ENCODE data around the gene PDZRN4.

PDZRN4 gene

DNA sequence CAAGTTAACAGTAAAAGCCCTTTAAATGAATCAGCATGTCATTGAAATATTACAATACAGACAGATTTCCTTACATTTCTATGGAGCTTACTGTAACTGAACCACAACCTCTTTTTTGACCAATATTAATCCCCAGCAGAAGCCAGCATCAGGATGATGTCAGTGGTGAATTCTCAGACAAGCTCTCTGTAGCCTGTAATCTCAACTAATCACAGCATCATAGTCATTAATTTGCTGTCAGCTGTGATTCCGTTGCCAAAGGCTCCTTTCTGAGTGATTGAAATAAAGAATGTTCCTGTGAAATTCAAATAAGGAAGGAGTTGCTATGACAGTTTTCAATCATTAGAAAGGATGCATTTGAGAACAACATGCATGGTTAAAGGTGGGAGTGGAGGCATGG, 323.1 kb downstream of the PDZRN4 start:
- TF ChIP-seq CTCF (conservative IDR thresholded peaks at IDR 0.05; ENCODE audit: low read depth, low read length) = no peak

GRCh38 chr12:41512497-41512896, 324.4 kb downstream of the PDZRN4 start:
- no peak overlapping the region for H3K4me3 ChIP-seq (ENCODE audit: low read depth, low read length)
- no peak for TF ChIP-seq CTCF (conservative IDR thresholded peaks at IDR 0.05; ENCODE audit: low read depth, low read length)
- DNase-seq (ENCODE audit: low read depth) = no peak

More for the DNA sequence above, 323.1 kb downstream of the PDZRN4 start:
- no peak overlapping the region for H3K4me3 ChIP-seq (ENCODE audit: low read depth, low read length)
- DNase-seq (ENCODE audit: low read depth) = no peak

DNA sequence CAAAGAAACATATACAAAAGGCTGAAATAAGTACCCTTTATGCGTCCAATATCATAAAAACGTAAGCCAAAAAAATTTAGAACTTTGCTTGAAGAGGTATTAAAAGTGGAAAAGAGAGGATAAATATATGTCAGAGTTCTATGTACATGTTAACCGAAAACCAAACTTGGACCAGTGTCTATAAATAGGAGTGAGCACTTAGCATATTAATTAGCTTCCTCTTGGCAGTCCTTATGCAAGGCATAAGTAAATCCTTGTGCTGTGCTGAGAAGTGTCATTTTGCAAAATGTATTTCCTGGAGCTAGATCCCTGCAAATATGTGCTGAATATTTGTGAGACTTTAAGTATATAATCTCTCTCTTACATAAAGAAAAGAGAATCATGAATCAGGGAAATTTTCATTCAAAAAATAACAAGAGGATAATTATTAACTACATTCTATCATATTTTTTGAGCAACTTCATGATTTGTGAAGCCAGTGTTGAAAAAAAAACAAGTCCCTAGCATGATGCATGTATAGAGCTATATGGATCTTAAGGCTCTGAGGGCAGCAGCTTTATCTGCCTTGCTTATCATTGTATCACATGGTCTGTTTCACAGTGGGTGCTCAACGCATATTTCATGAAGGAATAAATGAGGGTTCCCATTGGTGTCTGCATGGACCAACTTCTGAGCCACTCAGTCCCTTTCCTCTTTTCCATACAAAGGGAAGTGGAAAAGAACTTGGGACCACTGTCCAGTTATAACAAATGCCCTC, 326.1 kb downstream of the PDZRN4 start:
- no peak overlapping the region for H3K4me3 ChIP-seq (ENCODE audit: low read depth, low read length)
- TF ChIP-seq CTCF (conservative IDR thresholded peaks at IDR 0.05; ENCODE audit: low read depth, low read length) = no peak
- DNase-seq (ENCODE audit: low read depth) = no peak

DNA sequence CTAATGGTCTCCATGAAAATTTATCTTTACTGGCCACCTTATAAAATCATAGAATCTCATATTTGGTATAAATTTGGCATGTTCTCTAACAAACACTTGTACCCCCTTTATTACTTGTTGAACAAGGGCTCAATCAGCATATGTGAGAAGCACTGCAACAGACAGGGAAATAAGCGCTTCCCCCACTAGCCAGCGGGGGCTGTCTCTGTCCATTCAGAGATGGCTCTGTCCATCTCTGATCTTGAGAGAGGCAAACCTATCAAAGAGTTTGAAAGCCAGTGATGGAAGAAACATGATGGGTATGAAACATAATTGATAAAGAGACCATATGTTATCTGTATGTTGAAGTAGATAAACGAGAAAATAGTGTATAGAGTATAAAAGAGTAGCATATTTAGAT, 326.8 kb downstream of the PDZRN4 start:
- H3K4me3 ChIP-seq (ENCODE audit: low read depth, low read length) = no peak overlapping the region
- peak; percentile 32 for DNase-seq (ENCODE audit: low read depth)
- TF ChIP-seq CTCF (conservative IDR thresholded peaks at IDR 0.05; ENCODE audit: low read depth, low read length) = peak; percentile 63

DNA sequence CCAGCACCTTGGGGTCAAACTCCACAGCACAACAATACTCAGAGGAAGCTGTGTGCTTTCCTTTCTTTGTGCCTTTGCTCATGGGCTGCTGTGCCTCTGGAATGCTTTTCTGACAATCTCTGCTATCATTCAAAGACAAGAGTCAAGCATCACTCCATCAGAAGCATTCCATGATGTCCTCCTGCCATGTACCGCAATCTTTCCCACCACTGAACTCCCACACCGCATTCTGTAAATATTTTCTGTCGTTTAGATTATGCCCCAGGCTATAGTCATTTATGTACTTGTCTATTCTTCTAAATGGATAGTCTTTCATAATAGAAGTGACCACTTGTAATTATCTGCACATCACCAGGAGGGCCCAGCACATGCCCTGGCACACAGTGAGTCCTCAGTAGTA, 327.8 kb downstream of the PDZRN4 start:
- TF ChIP-seq CTCF (conservative IDR thresholded peaks at IDR 0.05; ENCODE audit: low read depth, low read length) = no peak
- no peak for DNase-seq (ENCODE audit: low read depth)
- no peak overlapping the region for H3K4me3 ChIP-seq (ENCODE audit: low read depth, low read length)

GRCh38 chr12:41520869-41521268, 332.7 kb downstream of the PDZRN4 start:
- no peak for TF ChIP-seq CTCF (conservative IDR thresholded peaks at IDR 0.05; ENCODE audit: low read depth, low read length)
- DNase-seq (ENCODE audit: low read depth) = no peak
- no peak overlapping the region for H3K4me3 ChIP-seq (ENCODE audit: low read depth, low read length)

GRCh38 chr12:41521872-41522379, 333.8 kb downstream of the PDZRN4 start:
- peak overlapping the region; percentile 15 for H3K4me3 ChIP-seq (ENCODE audit: low read depth, low read length)
- peak; percentile 94 for DNase-seq (ENCODE audit: low read depth)

More at GRCh38 chr12:41521872-41522379, 333.8 kb downstream of the PDZRN4 start:
- no peak for TF ChIP-seq CTCF (conservative IDR thresholded peaks at IDR 0.05; ENCODE audit: low read depth, low read length)
